ENCODE results near the gene IL36A.

IL36A gene

GRCh38 chr2:113007250-113007649 is 2.0 kb downstream of the IL36A start:
- no peak for DNase-seq

GRCh38 chr2:113009622-113010021 is 4.4 kb downstream of the IL36A start:
- DNase-seq = no peak

GRCh38 chr2:113010088-113010487 is 4.8 kb downstream of the IL36A start:
- DNase-seq = no peak

GRCh38 chr2:113011108-113011507 is 5.8 kb downstream of the IL36A start:
- no peak for DNase-seq

GRCh38 chr2:113012436-113013335 is 7.4 kb downstream of the IL36A start:
- DNase-seq = no peak

- DNase-seq = no peak
Observed at GRCh38 chr2:113013336-113013661, 8.0 kb downstream of the IL36A start.

GRCh38 chr2:113014067-113014466 is 8.8 kb downstream of the IL36A start:
- no peak for DNase-seq

GRCh38 chr2:113015042-113015441 is 9.8 kb downstream of the IL36A start:
- DNase-seq = no peak

GRCh38 chr2:113015655-113016054 is 10.4 kb downstream of the IL36A start:
- DNase-seq = no peak

- no peak for DNase-seq
Observed at GRCh38 chr2:113018509-113018908, 13.2 kb downstream of the IL36A start.

GRCh38 chr2:113021312-113021711 is 16.1 kb downstream of the IL36A start:
- DNase-seq = no peak

- DNase-seq = no peak
Observed at GRCh38 chr2:113024764-113025163, 19.5 kb downstream of the IL36A start.

GRCh38 chr2:113025737-113026136 is 20.5 kb downstream of the IL36A start:
- no peak for DNase-seq

GRCh38 chr2:113027691-113028090 is 22.4 kb downstream of the IL36A start:
- no peak for DNase-seq

GRCh38 chr2:113028112-113028511 is 22.9 kb downstream of the IL36A start:
- no peak for DNase-seq

- no peak for DNase-seq
Observed at GRCh38 chr2:113032737-113033136, 27.5 kb downstream of the IL36A start.

- no peak for DNase-seq
Observed at GRCh38 chr2:113034016-113034415, 28.8 kb downstream of the IL36A start.

- no peak for DNase-seq
Observed at GRCh38 chr2:113036763-113037162, 31.5 kb downstream of the IL36A start.

GRCh38 chr2:113038291-113038690 is 33.0 kb downstream of the IL36A start:
- DNase-seq = no peak

GRCh38 chr2:113039158-113039557 is 33.9 kb downstream of the IL36A start:
- no peak for DNase-seq

GRCh38 chr2:113039719-113040118 is 34.5 kb downstream of the IL36A start:
- DNase-seq = no peak

- DNase-seq = no peak
Observed at GRCh38 chr2:113041871-113042270, 36.6 kb downstream of the IL36A start.

GRCh38 chr2:113046465-113046864 is 41.2 kb downstream of the IL36A start:
- no peak for DNase-seq
